Fibroblast of lung (primary cell): Measurements from ENCODE around the gene BRD3. TPM values are rescaled to one million over a fixed set of nuclear protein-coding genes. Genes with fewer than 3 reads are reported as not detected.

Experiments used
- DNase-seq, 2 donors: peaks; one replicate each; pipeline versions ENCODE4 v3.0.0 to v3.0.0-alpha.2; 2010; ENCODE audit warnings: low read depth in 2 of 2
- H2AFZ ChIP-seq: 2 replicates; pipeline ENCODE4 v1.5.1; 2012; ENCODE audit warnings: low read length, control low read depth, inconsistent platforms
- H3K27ac ChIP-seq: 2 replicates; pipeline ENCODE4 v1.5.1; 2011; ENCODE audit warnings: low read length, control low read depth; ENCODE audit not compliant: insufficient read depth
- H3K27me3 ChIP-seq: 2 replicates; pipeline ENCODE4 v1.5.1; 2011; ENCODE audit warnings: mild to moderate bottlenecking, low read length; ENCODE audit not compliant: control insufficient read depth, insufficient read depth
- H3K36me3 ChIP-seq: 2 replicates; pipeline ENCODE4 v1.5.1; 2011; ENCODE audit warnings: low read length; ENCODE audit not compliant: control insufficient read depth, insufficient read depth
- H3K4me1 ChIP-seq: 2 replicates; pipeline ENCODE4 v1.5.1; 2011; ENCODE audit warnings: low read length; ENCODE audit not compliant: control insufficient read depth, insufficient read depth; ENCODE audit errors: extremely low read depth
- H3K4me2 ChIP-seq: 2 replicates; pipeline ENCODE4 v1.5.1; 2011; ENCODE audit warnings: low read length, control low read depth; ENCODE audit not compliant: insufficient read depth; ENCODE audit errors: extremely low read depth
- H3K4me3 ChIP-seq, 4 experiments: fragments of 200-600 bp in 1 of 4; sonication (generic) in 1 of 4; replicated peaks in 1 of 4; 2 replicates each; pipeline ENCODE4 v1.5.1; 2011 to 2016; ENCODE audit warnings: low read length in 4 of 4, low read depth in 3 of 4, mild to moderate bottlenecking in 3 of 4, control low read depth in 2 of 4, inconsistent platforms in 1 of 4, mixed read lengths in 1 of 4; ENCODE audit not compliant: insufficient read depth in 1 of 4; ENCODE audit errors: control extremely low read depth in 1 of 4
- H3K79me2 ChIP-seq: 2 replicates; pipeline ENCODE4 v1.5.1; 2012; ENCODE audit warnings: mild to moderate bottlenecking, low read length, inconsistent platforms; ENCODE audit not compliant: control insufficient read depth, insufficient read depth
- H3K9ac ChIP-seq: 2 replicates; pipeline ENCODE4 v1.5.1; 2011; ENCODE audit warnings: mild to moderate bottlenecking, low read length, control low read depth; ENCODE audit not compliant: insufficient read depth
- H3K9me3 ChIP-seq: 2 replicates; pipeline ENCODE4 v1.5.1; 2012; ENCODE audit warnings: low read depth, low read length; ENCODE audit not compliant: control insufficient read depth, insufficient read depth
- H4K20me1 ChIP-seq: 2 replicates; pipeline ENCODE4 v1.5.1; 2011; ENCODE audit warnings: low read length; ENCODE audit not compliant: control insufficient read depth, insufficient read depth; ENCODE audit errors: extremely low read depth
- CTCF ChIP-seq, 2 donors: IDR thresholded peaks in 1 of 2; conservative IDR thresholded peaks in 1 of 2; 1 replicate in 1 of 2; 2 replicates in 1 of 2; pipeline ENCODE4 v1.5.1; 2011 to 2012; ENCODE audit warnings: low read length in 2 of 2, control low read depth in 1 of 2, inconsistent platforms in 1 of 2, low read depth in 1 of 2, mild to moderate bottlenecking in 1 of 2
- EZH2 ChIP-seq: IDR thresholded peaks from 2 replicates; pipeline ENCODE4 v1.5.1; 2012; ENCODE audit warnings: low read length, control low read depth, mild to moderate bottlenecking; ENCODE audit errors: missing control alignments
- polyA minus RNA-seq: library from RNA; depleted of rRNA, polyadenylated mRNA; stranded (reverse); fragments of >200 nt; gene quantifications from 2 replicates; pipeline ENCODE4 v1.2.3, GENCODE V29; 2011; ENCODE audit warnings: low replicate concordance
- polyA plus RNA-seq, 2 donors: library from polyadenylated mRNA; depleted of rRNA in 1 of 2; stranded (reverse) in 1 of 2; unstranded in 1 of 2; fragments of >200 nt; gene quantifications; 2 replicates each; pipeline ENCODE4 v1.2.1, GENCODE V29; 2011 to 2012; ENCODE audit warnings: missing spikeins in 1 of 2
- total RNA-seq: library from RNA; depleted of rRNA; stranded (reverse); fragments of >200 nt; gene quantifications from 2 replicates; pipeline ENCODE4 v1.2.1, GENCODE V29; 2014

The BRD3 gene
- total RNA-seq (7.7 and 10.4 TPM in 2 replicates), polyA plus RNA-seq (6.8 and 7.6 TPM in 2 replicates), polyA minus RNA-seq (5.9 and 7.1 TPM in 2 replicates)
- polyA plus RNA-seq (2012), result 11.2 and 15.8 TPM in 2 replicates

DNA sequence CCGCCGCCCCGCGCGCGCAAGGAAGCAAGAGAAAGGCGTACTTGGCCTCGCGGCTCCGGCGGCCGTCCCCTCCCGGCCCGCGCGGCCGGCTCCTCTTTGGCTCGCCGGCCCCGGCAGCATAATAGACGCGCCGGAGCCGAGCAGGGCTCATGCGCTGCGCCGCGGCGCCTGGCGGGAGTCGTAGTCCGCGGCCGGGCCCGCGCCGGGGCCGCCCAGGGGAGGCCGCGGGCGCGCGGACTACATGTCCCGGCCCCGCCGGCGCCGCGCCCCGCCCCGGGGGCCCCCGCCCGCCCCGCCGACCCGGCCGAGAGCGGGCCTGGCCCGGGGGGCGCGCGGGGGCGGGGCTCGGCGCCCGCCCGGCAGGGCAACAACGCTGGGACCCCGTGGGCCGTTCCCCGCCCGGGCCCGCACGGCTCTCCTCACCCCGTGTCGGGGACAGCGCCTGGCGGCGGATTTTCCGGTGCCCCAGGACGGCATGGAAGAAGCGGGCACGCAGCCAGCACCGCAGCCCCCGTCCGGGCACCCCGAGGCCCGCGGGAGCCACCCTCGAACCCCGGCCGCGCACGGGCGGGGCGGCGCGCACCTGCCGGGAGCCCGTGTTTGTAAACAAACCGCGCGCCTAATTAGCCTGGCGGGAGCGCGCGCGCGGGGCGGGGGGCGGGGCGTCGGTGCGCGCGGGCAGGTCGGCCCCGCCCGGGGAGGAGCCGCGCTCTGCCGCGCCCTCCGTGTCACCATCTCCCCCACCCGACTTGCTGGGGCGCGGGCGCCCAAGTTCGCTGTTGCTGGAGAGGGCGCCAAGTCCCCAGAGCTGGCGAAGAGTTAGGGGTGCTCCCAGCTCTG, at the start of gene BRD3:
Gene BRD3, minus strand, starts transcription at position 123 of the 840 bp plus-strand sequence. CDS start 14,549 bp downstream, outside the sequence.
- Histone ChIP-seq H4K20me1 (no peaks in the 10 kb centered on the region), H3K9ac (peak within 1 kb of the TSS; percentile 73), H3K9me3 (no peaks in the 10 kb centered on the region), H3K27me3 (peaks cover 15% of the 10 kb centered on the region), H3K4me1 (peaks cover 2% of the 10 kb centered on the region), H3K27ac (peak within 1 kb of the TSS; percentile 69), H3K4me3 (peak within 1 kb of the TSS; percentile 76 to 86 (median 82)), H2AFZ (peak within 1 kb of the TSS; percentile 53), H3K36me3 (no peaks in the 10 kb centered on the region), H3K4me2 (peak within 1 kb of the TSS; percentile 100), H3K79me2 (peaks cover 37% of the 10 kb centered on the region)
- no peak for TF ChIP-seq EZH2
- no peak for TF ChIP-seq CTCF (conservative IDR thresholded peaks at IDR 0.05 in 1 of 2, IDR thresholded peaks at IDR 0.05 in 1 of 2; ENCODE audit: low read depth in 1 of 2, low read length in 2 of 2)
- peak; percentile 85 to 87 for DNase-seq

- H3K36me3 ChIP-seq, result no peaks in the 10 kb centered on the region
- no peaks in the 10 kb centered on the region for H3K4me1 ChIP-seq
- H3K27me3 ChIP-seq, result no peaks in the 10 kb centered on the region
- no peak for DNase-seq
- H3K9me3 ChIP-seq, result no peaks in the 10 kb centered on the region
- no peak overlapping the region for H3K9ac ChIP-seq
- no peak for TF ChIP-seq CTCF (conservative IDR thresholded peaks at IDR 0.05 in 1 of 2, IDR thresholded peaks at IDR 0.05 in 1 of 2; ENCODE audit: low read depth in 1 of 2, low read length in 2 of 2)
- TF ChIP-seq EZH2, result no peak
- H3K79me2 ChIP-seq, result no peaks in the 10 kb centered on the region
- no peaks in the 10 kb centered on the region for H4K20me1 ChIP-seq
- no peak overlapping the region for H3K4me3 ChIP-seq
- H3K27ac ChIP-seq, result no peak overlapping the region
- no peak overlapping the region for H2AFZ ChIP-seq
- H3K4me2 ChIP-seq, result no peak overlapping the region
Measured at GRCh38 chr9:134112561-134112960, 44.7 kb upstream of the BRD3 start.

DNA sequence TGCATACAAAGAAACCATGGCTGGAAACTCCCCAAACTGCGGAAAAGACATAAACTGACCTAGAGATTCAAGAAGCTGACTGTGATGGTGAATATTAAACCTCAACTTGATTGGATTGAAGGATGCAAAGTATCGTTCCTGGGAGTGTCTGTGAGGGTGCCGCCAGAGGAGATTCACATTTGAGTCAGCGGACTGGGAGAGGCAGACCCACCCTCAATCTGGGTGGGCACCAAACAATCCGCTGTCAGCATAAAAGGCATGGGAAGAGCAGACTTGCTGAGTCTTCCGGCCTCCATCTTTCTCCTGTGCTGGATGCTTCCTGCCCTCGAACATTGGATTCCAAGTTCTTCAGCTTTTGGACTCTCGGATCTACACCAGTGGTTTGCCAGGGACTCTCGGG, 43.2 kb upstream of the BRD3 start:
- no peak overlapping the region for H2AFZ ChIP-seq
- H3K27ac ChIP-seq, result no peak overlapping the region
- H3K4me1 ChIP-seq, result no peaks in the 10 kb centered on the region
- no peaks in the 10 kb centered on the region for H3K79me2 ChIP-seq
- H3K4me3 ChIP-seq, result no peak overlapping the region
- no peaks in the 10 kb centered on the region for H3K27me3 ChIP-seq
- no peak overlapping the region for H3K9ac ChIP-seq
- DNase-seq, result no peak
- TF ChIP-seq EZH2, result no peak
- TF ChIP-seq CTCF (conservative IDR thresholded peaks at IDR 0.05 in 1 of 2, IDR thresholded peaks at IDR 0.05 in 1 of 2; ENCODE audit: low read depth in 1 of 2, low read length in 2 of 2), result no peak
- H4K20me1 ChIP-seq, result no peaks in the 10 kb centered on the region
- no peaks in the 10 kb centered on the region for H3K36me3 ChIP-seq
- no peaks in the 10 kb centered on the region for H3K9me3 ChIP-seq
- H3K4me2 ChIP-seq, result no peak overlapping the region
